HG03139 (cell line): ENCODE measurements around the gene TRAK1.

Source experiments
- ATAC-seq: cut with Tn5 transposase; IDR thresholded peaks from one replicate; pipeline ENCODE4 v1.9.1; 2021; ENCODE audit not compliant: unreplicated experiment

TRAK1 gene

DNA sequence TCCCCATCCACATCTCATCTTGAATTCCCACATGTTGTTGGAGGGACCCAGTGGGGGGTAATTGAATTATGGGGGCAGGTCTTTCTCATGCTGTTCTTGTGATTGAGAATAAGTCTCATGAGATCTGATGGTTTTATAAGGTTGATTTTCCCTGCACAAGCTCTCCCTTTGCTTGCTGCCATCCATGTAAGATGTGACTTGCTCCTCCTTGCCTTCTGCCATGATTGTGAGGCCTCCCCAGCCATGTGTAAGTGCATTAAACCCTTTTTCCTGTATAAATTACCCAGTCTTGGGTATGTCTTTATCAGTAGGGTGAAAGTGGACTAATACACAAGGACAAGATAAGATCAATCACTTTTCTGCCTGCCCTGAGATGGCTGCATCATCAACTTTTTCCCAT is 180.6 kb downstream of the TRAK1 start:
- ATAC-seq, result no peak

DNA sequence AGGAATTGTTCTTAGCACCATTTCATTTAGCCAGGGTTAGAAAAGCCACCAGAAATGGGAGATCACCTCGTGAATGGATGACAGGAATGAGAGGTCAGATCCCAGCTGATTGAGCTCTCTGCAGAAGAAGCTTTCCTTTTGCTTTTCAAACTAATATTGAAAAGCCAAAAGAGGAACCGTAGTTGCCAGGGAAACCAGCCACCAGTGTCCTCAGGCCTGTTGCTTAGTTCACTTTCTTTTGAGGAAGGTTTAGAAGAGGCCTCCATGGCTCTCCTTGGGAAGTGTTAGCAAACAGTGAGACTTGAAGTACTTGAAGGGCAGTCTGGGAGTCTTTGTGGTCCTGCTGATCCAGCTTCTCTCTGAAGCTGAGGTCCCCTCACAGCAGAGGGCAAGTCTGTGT is 182.2 kb downstream of the TRAK1 start:
- ATAC-seq, result no peak

DNA sequence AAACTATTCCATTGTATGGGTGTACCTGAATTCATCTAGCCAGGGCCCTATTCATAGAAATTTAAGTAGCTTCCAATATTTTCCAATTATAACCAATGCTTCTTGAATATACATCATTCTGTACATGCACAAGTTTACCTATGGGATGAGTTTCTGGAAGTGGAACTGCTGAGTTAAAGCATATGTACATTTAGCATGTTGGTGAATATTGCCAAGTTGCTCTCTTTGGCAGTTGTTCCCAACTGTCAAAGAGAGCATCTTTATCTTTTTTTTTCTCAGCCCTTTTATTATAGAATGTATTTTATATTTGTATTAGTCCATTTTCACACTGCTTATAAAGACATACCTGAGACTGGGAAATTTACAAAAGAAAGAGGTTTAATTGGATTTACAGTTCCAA is 183.1 kb downstream of the TRAK1 start:
- no peak for ATAC-seq

DNA sequence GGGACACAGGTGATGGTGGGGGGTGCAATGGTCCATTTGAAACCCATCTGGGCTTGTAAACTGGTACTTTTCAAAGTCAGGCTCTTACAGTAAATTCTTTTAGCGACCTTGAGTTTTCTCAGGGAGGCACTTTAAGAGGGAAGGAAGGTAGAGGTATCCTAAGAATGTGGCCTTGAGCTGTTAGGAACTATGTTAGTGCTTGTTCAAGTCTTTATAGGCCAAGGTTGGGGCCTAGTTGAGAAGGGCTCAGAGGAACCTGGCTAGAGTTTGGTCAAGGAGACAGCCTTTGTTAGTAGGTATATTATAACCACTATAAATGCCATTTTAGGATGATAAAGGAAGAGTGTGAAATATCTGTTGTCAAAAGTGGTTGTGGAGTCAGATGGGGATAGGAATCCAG is 184.1 kb downstream of the TRAK1 start:
- ATAC-seq, result no peak
